HG03442 (cell line): Measurements from ENCODE around the gene MYO1E.
"Not testable (repeated sequence)": the region's sequence is repeated elsewhere in the genome, so short reads cannot be mapped to it uniquely, and the experiment has no call there.

ENCODE experiments used
- ATAC-seq: cut with Tn5 transposase; IDR thresholded peaks from one replicate; pipeline ENCODE4 v1.9.1; 2021; ENCODE audit warnings: mild to moderate bottlenecking, moderate library complexity; ENCODE audit not compliant: unreplicated experiment

The MYO1E gene

GRCh38 chr15:59174151-59174834 is 198.4 kb downstream of the MYO1E start:
- ATAC-seq = no peak

DNA sequence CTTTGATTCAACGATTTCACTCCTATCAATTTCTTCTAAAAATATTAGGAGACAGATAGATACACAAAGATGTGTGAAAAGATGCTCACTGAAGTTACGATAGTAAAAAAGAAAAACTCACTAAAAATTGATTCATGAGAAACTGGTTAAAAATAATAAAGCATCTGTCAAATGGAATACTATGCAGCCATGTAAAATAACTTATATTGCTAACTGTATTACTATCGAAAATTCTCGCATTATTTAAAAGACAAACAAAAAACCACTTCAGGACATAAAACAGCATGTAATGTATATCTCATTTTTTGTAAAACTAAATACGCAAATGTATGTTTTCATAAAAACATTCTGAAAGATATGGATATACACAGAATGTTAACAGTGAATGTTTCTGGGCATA is 199.5 kb downstream of the MYO1E start:
- ATAC-seq = no peak

- ATAC-seq = no peak
These were observed 200.3 kb downstream of the MYO1E start for GRCh38 chr15:59172289-59172901.

DNA sequence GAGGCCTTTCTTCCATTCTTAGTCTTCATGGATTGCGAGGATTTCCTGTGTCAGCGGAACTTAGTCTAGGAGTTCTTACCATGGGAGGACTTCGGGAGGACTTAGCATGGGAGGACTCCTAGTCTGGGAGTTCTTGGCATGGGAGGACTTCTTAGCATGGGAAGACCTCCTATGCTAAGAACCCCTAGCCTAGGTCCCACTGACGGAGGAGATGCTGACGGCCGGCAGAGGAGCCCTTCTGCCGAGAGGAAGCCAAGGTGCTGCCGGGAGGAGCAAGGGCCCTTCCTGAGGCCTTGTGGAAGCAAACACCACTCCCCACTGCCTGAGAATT is 201.6 kb downstream of the MYO1E start:
- ATAC-seq = no peak

DNA sequence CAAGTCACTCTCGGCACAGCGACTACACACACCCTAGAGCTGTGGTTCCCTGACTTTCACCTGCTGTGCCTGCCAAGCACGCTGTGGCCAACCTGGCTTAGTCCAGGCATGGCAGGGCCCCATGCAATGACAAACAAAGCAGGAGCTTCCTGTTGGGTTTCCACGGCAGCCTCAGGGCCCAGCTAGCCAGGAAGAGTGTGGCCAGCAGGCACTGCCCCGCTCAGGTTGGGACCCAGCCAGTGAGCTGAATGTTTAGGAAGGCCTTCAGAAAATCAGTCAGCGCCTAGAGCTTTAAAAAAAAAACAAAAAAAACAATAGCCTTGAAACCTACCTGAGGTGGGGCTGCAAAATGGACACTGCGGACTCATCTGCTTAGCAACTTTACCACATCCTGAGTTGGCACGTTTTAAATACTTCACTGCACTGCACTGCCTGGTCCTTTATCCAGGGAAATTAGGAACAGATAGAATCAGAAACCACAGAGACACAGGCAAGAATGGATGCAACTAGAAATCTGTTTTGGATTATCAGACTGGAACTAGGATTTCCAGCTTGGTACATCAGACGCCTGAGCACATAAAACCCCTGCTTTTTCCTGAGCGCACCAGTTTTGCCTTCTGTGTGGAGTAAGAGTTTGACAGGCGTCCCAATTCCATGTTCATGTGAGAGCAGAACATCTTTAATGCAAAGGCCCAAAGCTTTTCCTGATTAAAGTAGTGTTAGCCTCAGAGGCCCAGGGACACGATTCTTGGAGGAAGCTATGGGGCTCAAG is 202.2 kb downstream of the MYO1E start:
- no peak for ATAC-seq

GRCh38 chr15:59169251-59169708 is 203.4 kb downstream of the MYO1E start:
- no peak for ATAC-seq

- no peak for ATAC-seq
These were observed 204.1 kb downstream of the MYO1E start for GRCh38 chr15:59168536-59168935.

DNA sequence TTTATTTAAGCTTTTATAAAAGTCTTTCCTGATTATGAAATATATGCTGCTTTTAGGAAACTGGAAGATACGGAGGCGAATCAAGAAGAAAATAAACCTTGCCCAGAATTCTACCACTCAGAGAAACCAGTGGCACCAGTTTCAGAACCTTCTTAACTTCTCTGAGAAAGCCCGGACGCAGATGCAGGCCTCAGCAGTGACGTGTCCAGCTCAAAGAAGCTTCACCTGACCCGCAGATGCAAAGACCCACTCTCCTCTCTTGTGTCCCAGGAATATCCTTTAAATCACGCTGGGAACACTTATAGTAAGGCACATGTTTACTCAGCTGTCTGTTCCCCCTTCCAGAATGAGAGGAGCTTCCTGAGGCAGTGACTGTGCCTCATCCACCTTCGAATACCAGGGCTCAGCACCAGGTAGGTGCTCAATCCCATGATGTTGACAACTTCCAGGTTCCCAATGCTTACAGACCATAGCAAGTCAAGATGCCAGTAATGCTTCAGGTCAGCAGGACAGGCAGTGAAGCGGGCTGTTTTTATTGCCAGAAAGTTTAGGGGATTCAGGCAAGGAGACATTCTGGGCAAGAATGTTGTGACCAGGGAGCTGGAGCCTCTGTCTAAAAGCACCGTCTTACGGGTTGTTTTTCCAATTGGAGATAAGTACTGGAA is 205.9 kb downstream of the MYO1E start:
- no peak for ATAC-seq

GRCh38 chr15:59166166-59166565 is 206.5 kb downstream of the MYO1E start:
- ATAC-seq = no peak

GRCh38 chr15:59165726-59166125 is 206.9 kb downstream of the MYO1E start:
- no peak for ATAC-seq

- ATAC-seq = not testable (repeated sequence)
These were observed 210.6 kb downstream of the MYO1E start for GRCh38 chr15:59162080-59162479.

- no peak for ATAC-seq
These were observed 211.6 kb downstream of the MYO1E start for GRCh38 chr15:59160880-59161593.

DNA sequence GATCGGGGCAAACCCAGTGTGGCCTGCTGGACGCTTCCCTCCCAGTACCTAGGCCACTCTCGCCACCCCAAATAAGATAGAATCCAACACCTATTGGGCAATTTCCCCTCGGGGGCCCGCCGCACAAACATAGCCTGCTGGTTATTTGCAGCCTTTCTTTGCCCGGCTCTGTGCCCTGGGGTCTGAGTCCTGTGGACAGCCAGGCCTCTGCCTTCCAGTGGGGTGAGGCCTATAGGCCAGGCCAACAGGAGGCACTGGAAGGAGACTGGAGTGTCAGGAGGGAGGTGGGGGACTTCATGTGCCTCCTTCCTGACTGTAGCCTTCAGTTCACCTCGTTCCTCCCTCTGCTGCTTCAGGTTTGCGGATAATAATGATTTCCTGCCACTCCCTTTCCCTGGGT is 213.5 kb downstream of the MYO1E start:
- ATAC-seq = no peak

GRCh38 chr15:59158701-59159034 is 214.0 kb downstream of the MYO1E start:
- no peak for ATAC-seq

- no peak for ATAC-seq
These were observed 214.6 kb downstream of the MYO1E start for GRCh38 chr15:59157840-59158700.

- no peak for ATAC-seq
These were observed 215.3 kb downstream of the MYO1E start for GRCh38 chr15:59157396-59157795.

DNA sequence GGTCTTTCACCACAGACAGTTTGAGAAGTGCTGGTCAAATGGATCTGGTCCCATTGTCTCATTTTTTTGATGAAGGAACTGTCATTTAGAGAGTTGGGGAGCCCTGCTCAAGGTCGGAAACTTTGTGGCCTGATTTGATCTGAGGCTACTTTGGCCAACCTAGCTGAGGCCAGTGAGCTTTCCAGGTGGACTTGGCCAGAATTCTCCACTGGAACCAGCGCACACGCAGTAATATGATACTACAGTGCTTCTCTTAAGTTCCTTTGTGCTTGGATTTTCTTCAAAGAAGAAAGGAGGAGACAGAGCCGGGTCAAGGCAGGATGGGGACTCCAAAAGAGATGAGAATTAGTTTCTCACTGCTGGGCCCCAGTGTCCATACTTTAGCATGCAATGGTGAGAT is 217.2 kb downstream of the MYO1E start:
- no peak for ATAC-seq

DNA sequence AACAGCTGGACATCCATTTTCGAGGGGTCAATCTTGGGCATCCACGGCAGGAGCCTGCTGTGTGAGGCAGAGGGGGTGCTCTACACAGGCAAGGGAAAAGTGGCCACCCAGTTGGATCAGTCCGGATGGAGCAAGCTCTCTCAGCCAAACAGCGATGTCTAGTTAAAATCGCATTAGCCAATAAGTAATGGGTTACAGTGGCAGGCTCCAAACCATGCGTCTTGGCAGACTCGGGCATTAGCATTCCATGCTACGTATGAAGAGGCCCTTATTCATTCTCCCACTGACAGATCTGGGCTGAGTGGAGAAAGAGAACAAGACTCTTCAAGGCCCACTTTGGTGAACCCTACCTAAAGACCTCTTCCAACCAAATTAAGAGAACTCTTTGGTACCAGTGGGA is 218.4 kb downstream of the MYO1E start:
- no peak for ATAC-seq

- no peak for ATAC-seq
These were observed 219.2 kb downstream of the MYO1E start for GRCh38 chr15:59153466-59153865.
